Measurements from ENCODE around the gene CNST. TPM values are rescaled to one million over a fixed set of nuclear protein-coding genes. Genes with fewer than 3 reads are reported as not detected.

Gene CNST
- total and polyA plus RNA-seq, 7 experiments from 2014 or later: 30.5 to 111 (median 77.5) TPM

DNA sequence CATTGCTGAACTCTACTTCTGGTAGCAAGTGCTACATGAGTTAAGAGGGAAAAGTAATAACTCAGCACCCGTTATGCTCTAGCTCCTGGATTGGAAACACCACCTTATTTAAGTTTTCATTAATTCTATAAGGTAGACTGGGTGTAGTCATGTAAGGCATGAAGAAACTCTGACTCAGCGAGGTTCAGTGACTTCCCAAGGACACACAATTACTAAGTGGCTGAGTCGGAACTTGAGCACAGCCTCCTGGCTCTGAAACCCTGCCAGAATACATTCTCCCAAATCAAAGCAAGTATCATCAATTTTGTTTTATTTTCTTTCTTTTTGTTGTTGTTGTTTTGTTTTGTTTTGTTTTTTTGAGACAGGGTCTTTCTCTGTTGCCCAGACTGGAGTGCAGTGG lies 128.9 kb downstream of the CNST start:
- no peak overlapping the region for H3K4me3 ChIP-seq (ENCODE audit: low read length)
- H3K27ac ChIP-seq (ENCODE audit: low read depth, low read length): no peak overlapping the region
- ChIA-PET POLR2A (no interaction called here), CTCF (no interaction called here)
- ATAC-seq (no peak), DNase-seq (no peak)
- Mint-ChIP-seq H3K4me1 (peaks cover 0 to 8% (median 7%) of the 10 kb centered on the region in 7 donors), H3K4me3 (no peak overlapping the region), H3K36me3 (peaks cover 0 to 5% (median 0%) of the 10 kb centered on the region in 5 donors), H3K9me3 (peaks cover 0 to 28% (median 7%) of the 10 kb centered on the region in 11 donors), H3K27me3 (no peaks in the 10 kb centered on the region), H3K27ac (no peak overlapping the region)
- no peaks in the 10 kb centered on the region for H3K9me3 ChIP-seq (ENCODE audit: control insufficient read depth in 2 of 3, low read length in 3 of 3)
- H3K4me1 ChIP-seq (ENCODE audit: control insufficient read depth in 2 of 2, insufficient read depth in 2 of 2, low read length in 2 of 2): no peaks in the 10 kb centered on the region
- no peaks in the 10 kb centered on the region for H3K36me3 ChIP-seq (ENCODE audit: control insufficient read depth in 2 of 3, insufficient read depth in 3 of 3, low read length in 3 of 3)
- no peaks in the 10 kb centered on the region for H3K27me3 ChIP-seq (ENCODE audit: control insufficient read depth in 2 of 2, insufficient read depth in 2 of 2, low read length in 2 of 2)
- intact Hi-C loops (cut with micrococcal nuclease): loop anchor here in 1 of 2 donors (5.0 kb wide), 1 partner anchor 1543 kb away; the partner anchor contains the start of gene KIF26B

DNA sequence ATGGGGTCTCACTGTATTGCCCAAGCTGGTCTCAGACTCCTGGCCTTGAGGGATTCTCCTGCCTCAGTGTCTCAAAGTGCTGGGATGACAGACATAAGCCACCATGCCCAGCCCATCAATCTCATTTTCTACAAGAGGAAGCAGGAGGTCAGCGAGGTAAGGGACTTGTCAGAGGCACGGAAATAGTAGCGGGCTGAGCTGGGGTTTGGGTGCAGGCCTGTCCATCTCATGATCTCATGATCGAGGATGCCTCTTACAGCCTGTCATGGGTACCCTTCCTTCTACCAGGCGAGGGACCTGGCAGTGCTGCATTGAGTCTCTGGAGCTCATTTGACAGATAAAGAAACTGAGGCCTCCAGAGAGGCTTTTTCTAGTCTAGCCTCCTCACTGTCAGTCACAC lies 129.4 kb downstream of the CNST start:
- Histone ChIP-seq H3K9me3 (ENCODE audit: control insufficient read depth in 2 of 3, low read length in 3 of 3) (no peaks in the 10 kb centered on the region), H3K36me3 (ENCODE audit: control insufficient read depth in 2 of 3, insufficient read depth in 3 of 3, low read length in 3 of 3) (no peaks in the 10 kb centered on the region), H3K4me1 (ENCODE audit: control insufficient read depth in 2 of 2, insufficient read depth in 2 of 2, low read length in 2 of 2) (no peaks in the 10 kb centered on the region), H3K27ac (ENCODE audit: low read depth, low read length) (no peak overlapping the region), H3K27me3 (ENCODE audit: control insufficient read depth in 2 of 2, insufficient read depth in 2 of 2, low read length in 2 of 2) (no peaks in the 10 kb centered on the region), H3K4me3 (ENCODE audit: low read length) (no peak overlapping the region)
- Mint-ChIP-seq H3K4me3 (no peak overlapping the region), H3K36me3 (peaks cover 0 to 5% (median 0%) of the 10 kb centered on the region in 5 donors), H3K9me3 (peaks cover 0 to 28% (median 7%) of the 10 kb centered on the region in 11 donors), H3K27me3 (no peaks in the 10 kb centered on the region), H3K27ac (no peak overlapping the region), H3K4me1 (peaks cover 0 to 8% (median 7%) of the 10 kb centered on the region in 7 donors)
- CTCF ChIA-PET: interaction anchor here (0.9 kb wide), 1 partner anchor 197 kb away, joined by 5 read pairs; no protein-coding TSS in a partner anchor
- ATAC-seq (no peak), DNase-seq (no peak)
- POLR2A ChIA-PET: no interaction called here
- intact Hi-C loops (cut with micrococcal nuclease): loop anchor here in 1 of 2 donors (5.0 kb wide), 1 partner anchor 1543 kb away; the partner anchor contains the start of gene KIF26B

DNA sequence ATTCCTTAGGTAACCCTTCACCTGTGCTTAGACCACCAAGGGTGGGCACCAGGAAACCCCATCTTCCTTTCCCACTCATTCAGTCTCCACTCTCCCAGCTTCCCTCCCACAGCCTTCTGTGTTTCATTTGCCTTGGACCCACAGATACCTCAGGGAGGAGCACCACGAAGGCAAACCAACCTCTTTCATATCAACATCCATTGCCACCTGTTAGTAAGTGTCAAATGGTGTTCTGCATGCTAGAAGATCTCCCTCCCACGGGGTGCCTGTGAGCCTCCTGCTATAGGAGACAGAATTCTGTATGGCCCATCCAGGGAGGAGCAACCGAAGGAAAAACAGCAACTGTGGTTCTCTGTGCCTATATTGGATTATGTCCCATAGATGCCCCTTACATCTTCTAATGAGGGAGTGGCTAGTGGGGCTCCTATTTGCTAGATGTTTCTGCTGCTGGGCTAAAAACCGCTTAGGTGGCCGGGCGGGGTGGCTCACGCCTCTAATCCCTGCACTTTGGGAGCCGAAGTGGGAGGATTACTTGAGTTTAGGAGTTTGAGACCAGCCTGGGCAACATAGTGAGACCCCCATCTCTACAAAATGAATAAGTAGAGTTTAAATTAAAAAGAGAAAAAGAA lies 132.3 kb downstream of the CNST start:
- Histone ChIP-seq H3K27me3 (ENCODE audit: control insufficient read depth in 2 of 2, insufficient read depth in 2 of 2, low read length in 2 of 2) (no peaks in the 10 kb centered on the region), H3K9me3 (ENCODE audit: control insufficient read depth in 2 of 3, low read length in 3 of 3) (no peaks in the 10 kb centered on the region), H3K4me1 (ENCODE audit: control insufficient read depth in 2 of 2, insufficient read depth in 2 of 2, low read length in 2 of 2) (no peaks in the 10 kb centered on the region), H3K4me3 (ENCODE audit: low read length) (peak overlapping the region; percentile 26), H3K27ac (ENCODE audit: low read depth, low read length) (no peak overlapping the region), H3K36me3 (ENCODE audit: control insufficient read depth in 2 of 3, insufficient read depth in 3 of 3, low read length in 3 of 3) (no peaks in the 10 kb centered on the region)
- Mint-ChIP-seq H3K9me3 (peaks cover 0 to 13% (median 2%) of the 10 kb centered on the region in 11 donors), H3K4me1 (peaks cover 0 to 8% (median 7%) of the 10 kb centered on the region in 7 donors), H3K36me3 (no peaks in the 10 kb centered on the region), H3K27me3 (peaks cover 0 to 4% (median 0%) of the 10 kb centered on the region in 5 donors), H3K4me3 (peak overlapping the region in 9 of 10 donors; percentile 30 to 76 (median 71)), H3K27ac (peak overlapping the region in 3 of 9 donors; percentile 13 to 39 (median 14))
- intact Hi-C loops (cut with micrococcal nuclease): loop anchor here (1.0 to 5.0 kb wide), 9 partner anchors 9 to 1546 kb away; partner anchors contain the start of genes CNST (in 2 of the 2), SCCPDH (in 2 of the 2), TFB2M (in 2 of the 2) and KIF26B (in 1 of the 2)
- ChIA-PET POLR2A (no interaction called here), CTCF (no interaction called here)
- no peak for ATAC-seq
- DNase-seq: no peak

DNA sequence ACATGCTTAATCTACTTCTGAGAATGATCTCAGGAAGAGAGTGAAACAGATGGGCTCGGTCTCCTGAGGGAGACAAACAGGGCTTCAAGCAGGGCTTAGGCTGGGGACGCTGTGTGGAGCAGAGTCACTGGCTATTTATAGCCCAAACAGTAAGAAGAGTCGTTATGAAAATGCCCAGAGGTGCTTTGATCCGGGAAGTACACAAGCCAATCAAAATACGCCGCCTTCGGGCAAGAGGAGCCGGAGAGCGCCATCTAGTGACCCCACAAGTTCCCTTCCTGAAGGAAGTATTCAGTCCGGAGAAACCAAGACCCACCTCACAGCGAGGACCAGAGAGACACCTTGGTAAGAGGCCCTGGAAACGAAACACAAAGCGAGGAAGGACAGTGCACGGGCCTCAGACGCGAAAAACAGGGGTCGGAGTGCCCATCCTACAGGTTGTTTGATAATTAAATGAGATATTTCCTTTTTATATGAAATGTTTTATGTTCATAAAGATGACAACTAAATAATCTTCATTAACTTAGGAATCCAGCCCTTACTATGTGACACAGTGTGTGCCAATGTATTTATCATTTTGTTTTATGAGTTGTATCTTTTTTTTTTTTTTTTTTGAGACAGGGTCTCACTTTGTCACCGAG lies 133.0 kb downstream of the CNST start:
- peak overlapping the region; percentile 26 for H3K4me3 ChIP-seq (ENCODE audit: low read length)
- ChIA-PET POLR2A (no interaction called here), CTCF (interaction anchor here (0.7 kb wide), 2 partner anchors 67 to 118 kb away, joined by 3 to 4 read pairs; no protein-coding TSS in a partner anchor)
- H3K9me3 ChIP-seq (ENCODE audit: control insufficient read depth in 2 of 3, low read length in 3 of 3): no peaks in the 10 kb centered on the region
- Mint-ChIP-seq H3K9me3 (peaks cover 0 to 8% (median 2%) of the 10 kb centered on the region in 11 donors), H3K27me3 (peaks cover 0 to 10% (median 0%) of the 10 kb centered on the region in 5 donors), H3K27ac (peak overlapping the region in 2 of 9 donors; percentile 13 to 39), H3K36me3 (no peaks in the 10 kb centered on the region), H3K4me3 (peak overlapping the region; percentile 30 to 76 (median 70)), H3K4me1 (peaks cover 0 to 11% (median 7%) of the 10 kb centered on the region in 7 donors)
- ATAC-seq (peak; percentile 98), DNase-seq (peak; percentile 48 to 81 (median 74))
- no peaks in the 10 kb centered on the region for H3K36me3 ChIP-seq (ENCODE audit: control insufficient read depth in 2 of 3, insufficient read depth in 3 of 3, low read length in 3 of 3)
- intact Hi-C loops (cut with micrococcal nuclease): loop anchor here (1.0 to 5.0 kb wide), 9 partner anchors 10 to 1547 kb away; partner anchors contain the start of genes CNST (in 2 of the 2), SCCPDH (in 2 of the 2), TFB2M (in 2 of the 2) and KIF26B (in 1 of the 2)
- H3K27ac ChIP-seq (ENCODE audit: low read depth, low read length): no peak overlapping the region
- no peaks in the 10 kb centered on the region for H3K27me3 ChIP-seq (ENCODE audit: control insufficient read depth in 2 of 2, insufficient read depth in 2 of 2, low read length in 2 of 2)
- no peaks in the 10 kb centered on the region for H3K4me1 ChIP-seq (ENCODE audit: control insufficient read depth in 2 of 2, insufficient read depth in 2 of 2, low read length in 2 of 2)

DNA sequence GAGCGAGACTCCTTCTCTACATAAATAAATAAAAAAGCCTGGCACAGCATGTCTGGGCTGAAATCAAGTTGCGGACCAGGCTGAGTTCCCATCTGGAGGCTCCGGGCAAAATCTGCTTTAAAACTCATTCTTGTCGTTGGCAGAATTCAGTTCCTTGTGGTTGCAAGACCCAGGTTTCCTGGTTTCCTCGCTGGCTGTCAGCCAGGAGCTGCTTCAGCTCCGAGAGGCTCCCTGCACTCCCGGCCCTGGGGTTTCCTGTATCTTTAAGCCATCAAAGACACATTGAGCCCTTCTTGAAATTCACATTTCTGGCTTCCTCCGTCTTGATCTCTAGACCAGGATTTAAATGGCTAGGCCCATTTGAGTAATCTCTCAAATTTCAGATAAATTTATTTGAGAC lies 137.3 kb downstream of the CNST start:
- Mint-ChIP-seq H3K4me1 (peaks cover 0 to 12% (median 7%) of the 10 kb centered on the region in 7 donors), H3K27me3 (peaks cover 0 to 10% (median 0%) of the 10 kb centered on the region in 5 donors), H3K9me3 (no peaks in the 10 kb centered on the region), H3K27ac (no peak overlapping the region), H3K4me3 (no peak overlapping the region), H3K36me3 (no peaks in the 10 kb centered on the region)
- Histone ChIP-seq H3K4me1 (ENCODE audit: control insufficient read depth in 2 of 2, insufficient read depth in 2 of 2, low read length in 2 of 2) (no peaks in the 10 kb centered on the region), H3K36me3 (ENCODE audit: control insufficient read depth in 2 of 3, insufficient read depth in 3 of 3, low read length in 3 of 3) (no peaks in the 10 kb centered on the region), H3K9me3 (ENCODE audit: control insufficient read depth in 2 of 3, low read length in 3 of 3) (no peaks in the 10 kb centered on the region), H3K4me3 (ENCODE audit: low read length) (no peak overlapping the region), H3K27me3 (ENCODE audit: control insufficient read depth in 2 of 2, insufficient read depth in 2 of 2, low read length in 2 of 2) (no peaks in the 10 kb centered on the region), H3K27ac (ENCODE audit: low read depth, low read length) (no peak overlapping the region)
- intact Hi-C loops (cut with micrococcal nuclease): no loop called here
- ChIA-PET POLR2A (no interaction called here), CTCF (no interaction called here)
- DNase-seq (no peak), ATAC-seq (no peak)

DNA sequence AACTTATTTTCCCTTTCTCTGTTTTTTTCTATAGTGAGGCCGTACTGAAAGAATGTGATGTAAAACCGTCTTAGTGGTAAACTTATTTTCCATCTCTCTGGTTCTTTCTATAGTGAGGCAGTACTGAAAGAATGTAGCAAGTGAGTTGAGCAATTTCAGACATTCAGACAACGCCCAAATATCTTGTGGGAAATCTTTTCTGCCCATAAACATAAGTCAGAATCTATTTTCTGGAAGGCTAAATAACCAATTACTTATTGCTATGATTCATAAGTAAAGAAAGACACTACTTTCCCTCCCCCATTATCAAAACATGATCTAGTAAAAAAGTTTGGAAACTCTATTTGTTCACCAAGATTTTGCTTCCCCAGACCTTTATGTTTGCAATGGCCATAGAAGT lies 139.1 kb downstream of the CNST start:
- Histone ChIP-seq H3K36me3 (ENCODE audit: control insufficient read depth in 2 of 3, insufficient read depth in 3 of 3, low read length in 3 of 3) (no peaks in the 10 kb centered on the region), H3K4me1 (ENCODE audit: control insufficient read depth in 2 of 2, insufficient read depth in 2 of 2, low read length in 2 of 2) (no peaks in the 10 kb centered on the region), H3K27me3 (ENCODE audit: control insufficient read depth in 2 of 2, insufficient read depth in 2 of 2, low read length in 2 of 2) (no peaks in the 10 kb centered on the region), H3K4me3 (ENCODE audit: low read length) (no peak overlapping the region), H3K9me3 (ENCODE audit: control insufficient read depth in 2 of 3, low read length in 3 of 3) (no peaks in the 10 kb centered on the region), H3K27ac (ENCODE audit: low read depth, low read length) (no peak overlapping the region)
- ChIA-PET CTCF (no interaction called here), POLR2A (interaction anchor here (0.6 kb wide), 1 partner anchor 37 kb away, joined by 3 read pairs; no protein-coding TSS in a partner anchor)
- peaks cover 0 to 10% (median 3%) of the 10 kb centered on the region in 7 donors for H3K4me1 Mint-ChIP-seq
- intact Hi-C loops (cut with micrococcal nuclease): no loop called here
- H3K9me3 Mint-ChIP-seq: peaks cover 0 to 8% (median 6%) of the 10 kb centered on the region in 11 donors
- no peak overlapping the region for H3K4me3 Mint-ChIP-seq
- peaks cover 0 to 4% (median 0%) of the 10 kb centered on the region in 5 donors for H3K36me3 Mint-ChIP-seq
- no peak overlapping the region for H3K27ac Mint-ChIP-seq
- peaks cover 0 to 10% (median 5%) of the 10 kb centered on the region in 5 donors for H3K27me3 Mint-ChIP-seq
- DNase-seq (no peak), ATAC-seq (no peak)
